ENCODE measurements around the gene TBC1D22A.

TBC1D22A gene

DNA sequence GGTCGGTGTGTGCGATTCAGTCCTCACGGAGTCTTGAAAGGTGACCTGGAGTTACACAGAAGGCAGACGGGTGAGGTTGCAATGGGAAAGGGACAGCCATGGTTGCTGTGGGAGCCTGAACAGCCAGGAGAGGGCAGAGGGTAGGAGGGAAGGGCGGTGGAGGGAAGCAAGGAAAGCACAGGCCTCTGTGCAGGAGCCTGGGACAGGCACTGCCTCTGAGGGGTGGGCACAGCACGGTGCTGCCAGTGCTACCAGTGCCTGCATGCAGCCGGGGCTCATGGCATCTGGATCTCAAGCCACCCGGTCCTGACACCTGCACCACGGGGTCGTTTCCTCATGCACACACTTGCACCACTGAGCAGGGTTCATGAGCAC lies 401.0 kb downstream of the TBC1D22A start:
- Histone ChIP-seq H3K36me3 (ENCODE audit: insufficient read depth, low read length) (peaks cover 27% of the 10 kb centered on the region), H3K4me2 (ENCODE audit: low read length) (no peak overlapping the region), H3K79me2 (ENCODE audit: insufficient read depth, low read length) (no peaks in the 10 kb centered on the region), H4K20me1 (ENCODE audit: insufficient read depth, low read length) (no peaks in the 10 kb centered on the region), H3K9me3 (ENCODE audit: low read length) (peaks cover 5% of the 10 kb centered on the region; the same call in 1 of the 2 replicates), H3K27me3 (ENCODE audit: insufficient read depth, low read length) (no peaks in the 10 kb centered on the region), H3F3A (ENCODE audit: insufficient read depth, low read length) (no peaks in the 10 kb centered on the region), H2AFZ (ENCODE audit: low read length) (no peak overlapping the region), H3K4me3 (ENCODE audit: low read depth, low read length, poor library complexity, severe bottlenecking) (no peak overlapping the region), H3K27ac (ENCODE audit: low read depth, low read length, poor library complexity, severe bottlenecking) (no peak overlapping the region), H3K4me1 (ENCODE audit: insufficient read depth, low read length, severe bottlenecking) (peaks cover 25% of the 10 kb centered on the region), H3K9ac (ENCODE audit: low read length) (no peak overlapping the region), H3K9me2 (ENCODE audit: low read depth, low read length) (no peaks in the 10 kb centered on the region)
- TF ChIP-seq, protein P1, sequence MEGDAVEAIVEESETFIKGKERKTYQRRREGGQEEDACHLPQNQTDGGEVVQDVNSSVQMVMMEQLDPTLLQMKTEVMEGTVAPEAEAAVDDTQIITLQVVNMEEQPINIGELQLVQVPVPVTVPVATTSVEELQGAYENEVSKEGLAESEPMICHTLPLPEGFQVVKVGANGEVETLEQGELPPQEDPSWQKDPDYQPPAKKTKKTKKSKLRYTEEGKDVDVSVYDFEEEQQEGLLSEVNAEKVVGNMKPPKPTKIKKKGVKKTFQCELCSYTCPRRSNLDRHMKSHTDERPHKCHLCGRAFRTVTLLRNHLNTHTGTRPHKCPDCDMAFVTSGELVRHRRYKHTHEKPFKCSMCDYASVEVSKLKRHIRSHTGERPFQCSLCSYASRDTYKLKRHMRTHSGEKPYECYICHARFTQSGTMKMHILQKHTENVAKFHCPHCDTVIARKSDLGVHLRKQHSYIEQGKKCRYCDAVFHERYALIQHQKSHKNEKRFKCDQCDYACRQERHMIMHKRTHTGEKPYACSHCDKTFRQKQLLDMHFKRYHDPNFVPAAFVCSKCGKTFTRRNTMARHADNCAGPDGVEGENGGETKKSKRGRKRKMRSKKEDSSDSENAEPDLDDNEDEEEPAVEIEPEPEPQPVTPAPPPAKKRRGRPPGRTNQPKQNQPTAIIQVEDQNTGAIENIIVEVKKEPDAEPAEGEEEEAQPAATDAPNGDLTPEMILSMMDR (IDR thresholded peaks at IDR 0.05; ENCODE audit: low read length) = no peak
- TF ChIP-seq EZH2 (IDR thresholded peaks at IDR 0.05; ENCODE audit: borderline replicate concordance, low read length) = no peak

DNA sequence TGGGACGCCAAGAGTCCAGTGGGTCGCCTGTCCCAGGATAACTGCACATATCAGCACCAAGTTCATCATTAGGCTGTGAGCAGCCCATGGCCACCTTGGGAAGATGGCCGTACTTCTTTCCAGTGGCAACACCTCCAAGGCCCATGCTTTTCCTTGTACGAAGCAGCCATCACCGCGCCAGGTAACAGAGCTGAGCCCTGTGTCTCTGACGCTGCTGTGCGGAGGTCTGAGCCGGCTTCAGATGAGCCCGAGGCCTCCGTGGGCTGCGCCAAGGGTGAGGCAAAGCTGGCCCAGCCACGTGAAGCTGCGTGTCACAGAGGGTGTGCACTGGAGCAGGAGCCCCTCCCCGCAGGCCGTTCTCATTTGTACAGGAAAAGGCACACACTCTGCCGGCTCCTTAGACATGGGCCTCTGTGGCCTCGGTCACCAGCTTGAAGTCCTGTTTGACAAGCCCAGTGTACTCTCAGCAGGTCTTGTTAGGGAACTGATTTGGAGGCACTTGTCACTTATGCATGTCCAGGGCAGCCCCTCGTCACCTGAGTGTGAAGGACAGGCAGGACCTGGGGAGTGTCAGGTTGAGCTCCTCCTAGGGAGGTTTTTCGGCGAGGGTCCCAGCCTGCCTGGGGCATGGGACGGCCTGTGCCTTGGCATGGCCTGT lies 401.5 kb downstream of the TBC1D22A start:
- Histone ChIP-seq H3K27me3 (ENCODE audit: insufficient read depth, low read length) (no peaks in the 10 kb centered on the region), H3K36me3 (ENCODE audit: insufficient read depth, low read length) (peaks cover 23% of the 10 kb centered on the region), H3F3A (ENCODE audit: insufficient read depth, low read length) (no peaks in the 10 kb centered on the region), H3K9me2 (ENCODE audit: low read depth, low read length) (no peaks in the 10 kb centered on the region), H4K20me1 (ENCODE audit: insufficient read depth, low read length) (no peaks in the 10 kb centered on the region), H3K4me2 (ENCODE audit: low read length) (no peak overlapping the region), H3K9ac (ENCODE audit: low read length) (no peak overlapping the region), H3K27ac (ENCODE audit: low read depth, low read length, poor library complexity, severe bottlenecking) (no peak overlapping the region), H3K4me1 (ENCODE audit: insufficient read depth, low read length, severe bottlenecking) (peaks cover 25% of the 10 kb centered on the region), H3K4me3 (ENCODE audit: low read depth, low read length, poor library complexity, severe bottlenecking) (no peak overlapping the region), H3K9me3 (ENCODE audit: low read length) (peaks cover 5% of the 10 kb centered on the region; the same call in 1 of the 2 replicates), H2AFZ (ENCODE audit: low read length) (no peak overlapping the region), H3K79me2 (ENCODE audit: insufficient read depth, low read length) (no peaks in the 10 kb centered on the region)
- TF ChIP-seq, protein P1 (IDR thresholded peaks at IDR 0.05; ENCODE audit: low read length) = no peak
- TF ChIP-seq EZH2 (IDR thresholded peaks at IDR 0.05; ENCODE audit: borderline replicate concordance, low read length) = no peak

DNA sequence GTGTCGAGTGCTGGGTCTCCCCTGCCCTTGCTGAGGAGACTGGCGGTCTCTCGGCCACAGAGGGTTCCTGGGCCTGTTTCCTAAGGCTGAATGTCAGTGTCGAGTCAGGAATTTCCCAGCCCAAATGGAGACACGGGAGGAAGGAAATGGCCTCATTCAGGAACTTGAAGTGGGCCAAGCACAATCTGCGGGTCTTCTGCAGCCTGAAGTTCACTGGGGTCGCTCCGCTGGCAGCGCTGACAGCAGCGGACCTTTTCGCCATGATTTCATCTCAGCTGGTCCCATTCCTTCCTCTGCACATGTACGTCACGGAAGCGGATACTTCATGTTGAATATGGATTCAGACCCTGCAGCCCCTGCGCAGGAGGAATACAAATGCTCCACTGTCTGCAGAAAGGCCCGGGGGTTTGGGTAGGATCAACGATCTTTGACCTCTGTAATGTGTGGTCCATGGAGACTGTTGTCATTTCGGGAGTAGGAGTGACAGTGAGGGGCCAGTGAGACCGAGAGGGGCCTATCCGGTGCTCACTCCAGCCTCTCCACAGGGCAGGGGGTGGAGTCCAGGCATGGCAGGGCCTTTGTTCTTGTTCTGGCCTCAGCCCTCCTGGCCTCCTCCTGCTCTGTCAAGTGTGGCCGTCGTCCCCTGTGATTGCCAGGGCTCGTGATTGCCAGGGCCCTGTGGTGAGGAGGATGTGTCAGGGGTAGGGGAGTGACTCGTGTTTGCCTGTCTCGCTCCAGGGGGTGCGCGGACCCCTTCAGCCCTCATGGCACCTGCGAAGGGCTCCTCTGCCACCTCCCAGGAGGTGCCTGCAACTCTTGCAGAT lies 402.3 kb downstream of the TBC1D22A start:
- TF ChIP-seq EZH2 (IDR thresholded peaks at IDR 0.05; ENCODE audit: borderline replicate concordance, low read length) = no peak
- H3K36me3 ChIP-seq (ENCODE audit: insufficient read depth, low read length) = peaks cover 16% of the 10 kb centered on the region
- peaks cover 5% of the 10 kb centered on the region; the same call in 1 of the 2 replicates for H3K9me3 ChIP-seq (ENCODE audit: low read length)
- no peaks in the 10 kb centered on the region for H4K20me1 ChIP-seq (ENCODE audit: insufficient read depth, low read length)
- no peaks in the 10 kb centered on the region for H3F3A ChIP-seq (ENCODE audit: insufficient read depth, low read length)
- H3K4me3 ChIP-seq (ENCODE audit: low read depth, low read length, poor library complexity, severe bottlenecking) = no peak overlapping the region
- no peaks in the 10 kb centered on the region for H3K79me2 ChIP-seq (ENCODE audit: insufficient read depth, low read length)
- no peaks in the 10 kb centered on the region for H3K27me3 ChIP-seq (ENCODE audit: insufficient read depth, low read length)
- peak overlapping the region; percentile 73 for H3K27ac ChIP-seq (ENCODE audit: low read depth, low read length, poor library complexity, severe bottlenecking)
- H3K9me2 ChIP-seq (ENCODE audit: low read depth, low read length) = no peaks in the 10 kb centered on the region
- no peak overlapping the region for H2AFZ ChIP-seq (ENCODE audit: low read length)
- peak overlapping the region; percentile 25; the same call in 1 of the 2 replicates for H3K4me2 ChIP-seq (ENCODE audit: low read length)
- peaks cover 25% of the 10 kb centered on the region for H3K4me1 ChIP-seq (ENCODE audit: insufficient read depth, low read length, severe bottlenecking)
- H3K9ac ChIP-seq (ENCODE audit: low read length) = no peak overlapping the region
